NCI-H2196 treated with DMSO at 0.1 percent for 48 hours (cell line): Measurements from ENCODE around the gene DYNLRB2.

Experiments
- DNase-seq: peaks from one replicate; lab custom pipeline; 2025; ENCODE audit not compliant: unreplicated experiment; lab: John Stamatoyannopoulos, UW

DYNLRB2 gene

GRCh38 chr16:80596507-80597207 is 55.9 kb downstream of the DYNLRB2 start:
- DNase-seq, result no peak

GRCh38 chr16:80599466-80599865 is 58.7 kb downstream of the DYNLRB2 start:
- no peak for DNase-seq
